B cell (primary cell): ENCODE measurements around the gene STAG1. TPM values are rescaled to one million over a fixed set of nuclear protein-coding genes. Genes with fewer than 3 reads are reported as not detected.
"Not testable (repeated sequence)": the region's sequence is repeated elsewhere in the genome, so short reads cannot be mapped to it uniquely, and the experiment has no call there.

Experiments used
- ATAC-seq: fragments of 200-7000 bp; cut with Tn5 transposase; one replicate; pipeline ENCODE4 v1.10.0; 2021; ENCODE audit warnings: low read depth, mild to moderate bottlenecking, moderate number of reproducible peaks, moderate library complexity
- CTCF ChIA-PET: fragments of 350-600 bp; sonication (Branson Sonifier 250); formaldehyde crosslinking; loops from one replicate; lab custom pipeline; 2021; ENCODE audit warnings: antibody characterized with exemption, inconsistent platforms; lab: Charles Lee
- POLR2A ChIA-PET: fragments of 350-600 bp; sonication (Branson Sonifier 250); formaldehyde crosslinking; loops from one replicate; lab custom pipeline; 2021; ENCODE audit warnings: antibody characterized with exemption; lab: Charles Lee
- DNase-seq: peaks from one replicate; pipeline ENCODE4 v3.0.0; 2013
- H2AFZ ChIP-seq: 2 replicates; pipeline ENCODE4 v1.6.1; 2012; ENCODE audit warnings: mild to moderate bottlenecking, low read depth, low read length; ENCODE audit not compliant: insufficient read depth, poor library complexity, severe bottlenecking
- H3K27ac ChIP-seq, 2 donors: 1 replicate in 1 of 2; 2 replicates in 1 of 2; pipeline ENCODE4 v1.5.1; 2012 to 2013; ENCODE audit warnings: low read length in 2 of 2, mild to moderate bottlenecking in 2 of 2, moderate library complexity in 1 of 2
- H3K27me3 ChIP-seq, 4 experiments: fragments of 200-600 bp in 1 of 4; sonication (generic) in 1 of 4; replicated peaks in 1 of 4; 1 replicate in 2 of 4; 2 replicates in 2 of 4; pipeline versions ENCODE4 v1.6.1 to v1.7.0; 2013 to 2016; ENCODE audit warnings: low read length in 3 of 4, mild to moderate bottlenecking in 2 of 4, mixed read lengths in 1 of 4, moderate library complexity in 1 of 4; ENCODE audit not compliant: insufficient read depth in 4 of 4, control insufficient read depth in 3 of 4; ENCODE audit errors: control extremely low read depth in 1 of 4
- H3K36me3 ChIP-seq, 2 experiments: replicated peaks in 1 of 2; 1 replicate in 1 of 2; 2 replicates in 1 of 2; pipeline versions ENCODE4 v1.6.1 to v1.7.1; 2013; ENCODE audit warnings: low read length in 1 of 2; ENCODE audit not compliant: insufficient read depth in 2 of 2, control insufficient read depth in 1 of 2; ENCODE audit errors: control extremely low read depth in 1 of 2, extremely low read depth in 1 of 2
- H3K4me1 ChIP-seq, 2 donors: fragments of 200-600 bp in 1 of 2; sonication (generic) in 1 of 2; 1 replicate in 1 of 2; 2 replicates in 1 of 2; pipeline versions ENCODE4 v1.5.1 to v1.6.1; 2013 to 2017; ENCODE audit warnings: low read length in 2 of 2; ENCODE audit not compliant: control insufficient read depth in 2 of 2, insufficient read depth in 2 of 2
- H3K4me2 ChIP-seq: replicated peaks from 2 replicates; pipeline ENCODE3; 2012; ENCODE audit warnings: mild to moderate bottlenecking, low read depth, low read length; ENCODE audit not compliant: poor library complexity, severe bottlenecking
- H3K4me3 ChIP-seq, 5 experiments: fragments of 200-600 bp in 1 of 5; sonication (generic) in 1 of 5; 1 replicate in 3 of 5; 2 replicates in 2 of 5; pipeline versions ENCODE4 v1.5.1 to v1.7.0; 2011 to 2016; ENCODE audit warnings: low read length in 4 of 5, mild to moderate bottlenecking in 4 of 5, low read depth in 2 of 5, control low read depth in 1 of 5, moderate library complexity in 1 of 5; ENCODE audit not compliant: insufficient read depth in 1 of 5; ENCODE audit errors: control extremely low read depth in 1 of 5, extremely low read depth in 1 of 5
- H3K79me2 ChIP-seq: fragments of 200-600 bp; sonication (generic); one replicate; pipeline ENCODE4 v1.6.0; 2016; ENCODE audit warnings: low read length; ENCODE audit not compliant: control insufficient read depth, insufficient read depth
- H3K9ac ChIP-seq: fragments of 200-600 bp; sonication (generic); 2 replicates; pipeline ENCODE4 v1.6.1; 2017; ENCODE audit warnings: mild to moderate bottlenecking, low read length, moderate library complexity
- H3K9me3 ChIP-seq, 3 donors: one replicate each; pipeline versions ENCODE4 v1.6.1 to v1.7.1; 2013; ENCODE audit warnings: low read length in 2 of 3; ENCODE audit not compliant: control insufficient read depth in 2 of 3, insufficient read depth in 1 of 3; ENCODE audit errors: control extremely low read depth in 1 of 3
- H4K20me1 ChIP-seq: 2 replicates; pipeline ENCODE4 v1.6.0; 2012; ENCODE audit warnings: mild to moderate bottlenecking, low read length; ENCODE audit not compliant: insufficient read depth, control insufficient read depth, poor library complexity, severe bottlenecking
- H3K27ac Mint-ChIP-seq: one replicate; pipeline ENCODE4 v1.8.0; 2021; ENCODE audit warnings: mixed read lengths
- H3K27me3 Mint-ChIP-seq: one replicate; pipeline ENCODE4 v1.8.0; 2021; ENCODE audit warnings: mixed read lengths
- H3K4me1 Mint-ChIP-seq: one replicate; pipeline ENCODE4 v1.8.0; 2021; ENCODE audit warnings: mixed read lengths
- H3K4me3 Mint-ChIP-seq: one replicate; pipeline ENCODE4 v1.8.0; 2021; ENCODE audit warnings: mixed read lengths
- H3K9me3 Mint-ChIP-seq: one replicate; pipeline ENCODE4 v1.8.0; 2022; ENCODE audit warnings: mixed read lengths; ENCODE audit not compliant: insufficient read depth
- CTCF ChIP-seq: fragments of 200-600 bp; IDR thresholded peaks from one replicate; pipeline ENCODE4 v1.8.0; 2022; ENCODE audit warnings: antibody characterized with exemption, mild to moderate bottlenecking
- EZH2 ChIP-seq: IDR thresholded peaks from 2 replicates; pipeline ENCODE4 v1.6.1; 2012; ENCODE audit warnings: borderline replicate concordance, low read depth, mild to moderate bottlenecking, moderate library complexity, low read length; ENCODE audit not compliant: insufficient read depth, poor library complexity, severe bottlenecking
- WGBS: methylation state at CpG from one replicate; pipeline ENCODE4 v1.1.5; 2013; ENCODE audit warnings: missing lambda C conversion rate; ENCODE audit not compliant: insufficient coverage; 5-methylcytosine and 5-hydroxymethylcytosine counted together
- intact Hi-C: fragments of 100-400 bp; cut with micrococcal nuclease; formaldehyde crosslinking; loops from one replicate; pipeline ENCODE4 v1.10.0; 2022
- polyA plus RNA-seq: library from polyadenylated mRNA; depleted of rRNA; stranded (reverse); fragments of >200 nt; gene quantifications from 2 replicates; pipeline ENCODE4 v1.2.3, GENCODE V29; 2012
- total RNA-seq, 2 donors: library from RNA; stranded (reverse); fragments of 120-200 nt in 1 of 2; gene quantifications; 1 replicate in 1 of 2; 2 replicates in 1 of 2; pipeline versions ENCODE4 v1.2.3 to v1.2.4, GENCODE V29; 2013 to 2022

STAG1 gene
- total and polyA plus RNA-seq, 2 donors (not counting 1 experiment from before 2014, with no cell fraction given), result 9.2 to 77.0 TPM

GRCh38 chr3:136749602-136750001, 2.6 kb downstream of the STAG1 start:
- CTCF ChIA-PET, result interaction anchor here (0.6 to 1.9 kb wide), 4 partner anchors 10 to 360 kb away, joined by 3 to 6 read pairs (median 4); no protein-coding TSS in a partner anchor
- H3K27me3 ChIP-seq, H3K36me3 ChIP-seq, DNase-seq, H3K27me3 Mint-ChIP-seq, ATAC-seq, H2AFZ ChIP-seq, H3K9me3 Mint-ChIP-seq, H3K27ac Mint-ChIP-seq, H3K9ac ChIP-seq, POLR2A ChIA-PET, H3K4me3 ChIP-seq, H3K9me3 ChIP-seq: not testable (repeated sequence)
- H3K4me1 Mint-ChIP-seq, result peaks cover 48% of the 10 kb centered on the region
- Histone ChIP-seq H3K27ac (peak overlapping the region in 1 of 2 donors; percentile 99), H4K20me1 (peaks cover 35% of the 10 kb centered on the region), H3K4me2 (peak overlapping the region; percentile 82), H3K4me1 (peaks cover 25 to 30% of the 10 kb centered on the region in 2 donors), H3K79me2 (peaks cover 68% of the 10 kb centered on the region)
- H3K4me3 Mint-ChIP-seq, result peak overlapping the region; percentile 90
- WGBS, result 100% methylated on average over 3 of the region's 6 CpGs
- intact Hi-C loops, result loop anchor here (5.0 kb wide), 1 partner anchor 1438 kb away; the partner anchor contains the start of gene ARMC8

- Histone ChIP-seq H3K9me3 (peaks cover 0 to 1% (median 0%) of the 10 kb centered on the region in 3 donors), H3K79me2 (peaks cover 73% of the 10 kb centered on the region), H3K9ac (no peak overlapping the region), H4K20me1 (peaks cover 39% of the 10 kb centered on the region), H3K4me1 (peaks cover 25 to 30% of the 10 kb centered on the region in 2 donors), H3K27me3 (no peaks in the 10 kb centered on the region), H2AFZ (no peak overlapping the region), H3K36me3 (no peaks in the 10 kb centered on the region), H3K4me3 (no peak overlapping the region), H3K4me2 (no peak overlapping the region), H3K27ac (no peak overlapping the region)
- peaks cover 47% of the 10 kb centered on the region for H3K4me1 Mint-ChIP-seq
- H3K4me3 Mint-ChIP-seq, result peak overlapping the region; percentile 54
- H3K27ac Mint-ChIP-seq, result no peak overlapping the region
- H3K27me3 Mint-ChIP-seq, result no peaks in the 10 kb centered on the region
- intact Hi-C loops, result no loop called here
- H3K9me3 Mint-ChIP-seq, result no peaks in the 10 kb centered on the region
- no peak for ATAC-seq
- WGBS, result 46% methylated on average over 1 of the region's 4 CpGs
- ChIA-PET POLR2A (no interaction called here), CTCF (interaction anchor here (0.6 to 1.9 kb wide), 5 partner anchors 10 to 360 kb away, joined by 3 to 6 read pairs (median 3); no protein-coding TSS in a partner anchor)
- no peak for DNase-seq
- TF ChIP-seq EZH2 (no peak), CTCF (no peak)
Observed at GRCh38 chr3:136749091-136749490, 3.1 kb downstream of the STAG1 start.
